GM12878 (cell line): Measurements from ENCODE around the gene TRHDE. TPM values are rescaled to one million over a fixed set of nuclear protein-coding genes. Genes with fewer than 3 reads are reported as not detected.

Source experiments
- ATAC-seq: fragments of 200-7000 bp; cut with Tn5 transposase; 3 replicates; pipeline ENCODE4 v1.9.1; 2020; ENCODE audit warnings: mild to moderate bottlenecking, moderate library complexity
- BruUV-seq: library from RNA; stranded (reverse); fragments of 400-500 nt; replicated peaks from 2 replicates; lab custom pipeline; 2021; lab: Mats Ljungman, UMichigan
- CTCF ChIA-PET: fragments of 300-600 bp; sonication (Branson Sonifier 250); formaldehyde crosslinking; extraction: SDS; loops from one replicate; lab custom pipeline; 2021; ENCODE audit warnings: inconsistent platforms; lab: Yijun Ruan, JAX
- POLR2A ChIA-PET: fragments of 350-600 bp; formaldehyde crosslinking; extraction: SDS; loops from one replicate; lab custom pipeline; 2021; ENCODE audit warnings: inconsistent platforms; lab: Charles Lee
- RAD21 ChIA-PET: fragments of 300-600 bp; sonication (Branson Sonifier 250); formaldehyde crosslinking; loops from one replicate; lab custom pipeline; 2023; ENCODE audit warnings: antibody characterized with exemption; ENCODE audit not compliant: unreplicated experiment; lab: Charles Lee
- SMC1A ChIA-PET: fragments of 300-600 bp; sonication (Branson Sonifier 250); formaldehyde crosslinking; loops from one replicate; lab custom pipeline; 2023; ENCODE audit not compliant: unreplicated experiment, uncharacterized antibody; lab: Charles Lee
- DNase-seq: peaks from one replicate; pipeline ENCODE4 v3.0.0-alpha.2; 2011; ENCODE audit warnings: low read depth, low spot score
- FAIRE-seq: peaks from 3 replicates; lab custom pipeline; 2011; peaks lifted over from hg19 to GRCh38; lab: Jason Lieb, UNC
- H2AFZ ChIP-seq: 2 replicates; pipeline ENCODE4 v1.6.0; 2011; ENCODE audit warnings: low read depth, low read length, control low read depth; ENCODE audit not compliant: control insufficient read depth
- H3K27ac ChIP-seq: 2 replicates; pipeline ENCODE4 v1.5.1; 2011; ENCODE audit warnings: control low read depth; ENCODE audit not compliant: control insufficient read depth, insufficient read depth
- H3K27me3 ChIP-seq, 2 experiments: replicated peaks in 1 of 2; 2 replicates each; pipeline versions ENCODE4 v1.6.0 to v1.6.1; 2011; ENCODE audit warnings: low read length in 1 of 2; ENCODE audit not compliant: control insufficient read depth in 2 of 2, insufficient read depth in 2 of 2
- H3K36me3 ChIP-seq, 2 experiments: 2 replicates each; pipeline ENCODE4 v1.5.1; 2011; ENCODE audit warnings: low read length in 1 of 2; ENCODE audit not compliant: control insufficient read depth in 2 of 2, insufficient read depth in 2 of 2
- H3K4me1 ChIP-seq: 2 replicates; pipeline ENCODE4 v1.6.1; 2011; ENCODE audit warnings: mild to moderate bottlenecking, low read length, moderate library complexity, mixed read lengths; ENCODE audit not compliant: control insufficient read depth, insufficient read depth
- H3K4me2 ChIP-seq: 2 replicates; pipeline ENCODE4 v1.6.0; 2011; ENCODE audit warnings: control low read depth; ENCODE audit not compliant: control insufficient read depth, insufficient read depth
- H3K4me3 ChIP-seq: fragments of 200-600 bp; sonication (generic); 2 replicates; pipeline ENCODE4 v1.5.1; 2016
- H3K79me2 ChIP-seq: 2 replicates; pipeline ENCODE4 v1.6.0; 2011; ENCODE audit warnings: low read length; ENCODE audit not compliant: control insufficient read depth, insufficient read depth
- H3K9ac ChIP-seq: 2 replicates; pipeline ENCODE4 v1.8.0; 2011; ENCODE audit warnings: low read length, control low read depth, mixed read lengths; ENCODE audit not compliant: control insufficient read depth, insufficient read depth
- H3K9me3 ChIP-seq: replicated peaks from 3 replicates; pipeline ENCODE4 v1.5.1; 2011; ENCODE audit warnings: mild to moderate bottlenecking, low read length; ENCODE audit not compliant: control insufficient read depth, insufficient read depth
- H4K20me1 ChIP-seq: 2 replicates; pipeline ENCODE4 v1.6.0; 2011; ENCODE audit not compliant: control insufficient read depth, insufficient read depth
- CREB1 ChIP-seq: IDR thresholded peaks from 2 replicates; pipeline ENCODE4 v1.6.1; 2012; ENCODE audit warnings: low read depth, mild to moderate bottlenecking, inconsistent platforms
- NRF1 ChIP-seq: conservative IDR thresholded peaks from 2 replicates; pipeline ENCODE4 v1.6.1; 2011; ENCODE audit warnings: mild to moderate bottlenecking, low read depth, low read length, improper control_type of control experiment
- ZNF274 ChIP-seq: IDR thresholded peaks from one replicate; pipeline ENCODE4 v1.8.0; 2011; ENCODE audit not compliant: insufficient read length, insufficient read depth
- ZZZ3 ChIP-seq: IDR thresholded peaks from 2 replicates; pipeline ENCODE4 v1.6.1; 2011; ENCODE audit warnings: low read depth; ENCODE audit not compliant: control insufficient read depth, insufficient read length
- WGBS: methylation state at CpG from one replicate; pipeline ENCODE4 v1.1.6; 2016; ENCODE audit warnings: low lambda C conversion rate; ENCODE audit not compliant: insufficient replicate concordance, insufficient coverage; ENCODE audit errors: missing lambda C conversion rate; 5-methylcytosine and 5-hydroxymethylcytosine counted together
- in situ Hi-C: fragments of 300-500 bp; cut with MboI; formaldehyde crosslinking; loops from 9 replicates; pipeline ENCODE4 v1.14.3; 2018; ENCODE audit warnings: mixed read lengths
- intact Hi-C: fragments of 100-400 bp; cut with micrococcal nuclease; formaldehyde crosslinking; loops from one replicate; pipeline ENCODE4 v1.14.2; 2022; ENCODE audit not compliant: unreplicated experiment
- polyA plus RNA-seq, 11 experiments: library from polyadenylated mRNA; depleted of rRNA in 4 of 11; unstranded in 6 of 11; stranded (reverse) in 5 of 11; fragments of >200 nt; fragmentation: Nextera tagmentation in 4 of 11; fragmentation: Illumina TruSeq in 1 of 11; extraction: Ambion mirVana in 4 of 11; extraction: Trizol in 1 of 11; gene quantifications; 1 replicate in 1 of 11; 2 replicates in 10 of 11; pipeline versions ENCODE4 v1.2.1 to v1.2.3, GENCODE V29; 2011 to 2016; ENCODE audit warnings: inconsistent platforms in 2 of 11, missing spikeins in 2 of 11, low read depth in 1 of 11
- total RNA-seq, 4 experiments: library from RNA; depleted of rRNA in 3 of 4; stranded (reverse); fragments of >200 nt in 3 of 4; fragmentation: Illumina TruSeq in 1 of 4; extraction: Trizol in 1 of 4; gene quantifications; 2 replicates each; pipeline versions ENCODE4 v1.2.1 to v1.2.3, GENCODE V29; 2013 to 2021
- TF ChIP-seq, protein P1 (sequence below): IDR thresholded peaks from 2 replicates; pipeline ENCODE4 v1.6.1; 2012; ENCODE audit warnings: improper control_type of control experiment, low read depth, low read length; ENCODE audit not compliant: insufficient replicate concordance
- TF ChIP-seq, protein P2 (sequence below): fragments of 450-650 bp; IDR thresholded peaks from 2 replicates; pipeline ENCODE4 v1.6.1; 2017; ENCODE audit warnings: antibody characterized with exemption, mild to moderate bottlenecking, moderate library complexity

The TRHDE gene
- total and polyA plus RNA-seq, 10 of the 15 experiments (the other 5 are each of a cell fraction or from before 2014, with no cell fraction given), result not detected

DNA sequence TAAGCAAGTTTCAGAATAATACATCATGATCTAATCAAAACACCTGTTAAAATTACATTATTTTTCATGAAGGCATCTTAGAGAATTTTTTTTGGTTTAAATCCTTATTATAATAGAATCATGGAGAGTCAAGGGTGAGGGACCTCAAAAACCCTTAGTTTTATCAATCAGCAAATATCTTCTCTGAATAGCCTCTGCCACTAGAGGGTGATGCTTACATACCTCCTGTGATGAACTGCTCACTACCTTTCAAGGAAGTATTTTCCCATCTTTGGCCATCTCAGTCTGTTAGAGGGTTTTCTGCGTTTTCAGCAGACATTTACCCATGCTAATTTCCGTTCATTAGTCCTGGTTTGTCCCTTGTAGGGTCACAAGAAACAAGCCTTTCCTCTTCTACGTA lies 200.2 kb downstream of the TRHDE start:
- Histone ChIP-seq H3K9ac (no peak overlapping the region), H3K4me3 (no peak overlapping the region), H3K4me1 (no peaks in the 10 kb centered on the region), H3K36me3 (no peaks in the 10 kb centered on the region), H3K9me3 (no peaks in the 10 kb centered on the region), H2AFZ (no peak overlapping the region), H3K27me3 (no peaks in the 10 kb centered on the region), H3K27ac (no peak overlapping the region), H4K20me1 (no peaks in the 10 kb centered on the region), H3K79me2 (no peaks in the 10 kb centered on the region), H3K4me2 (no peak overlapping the region)
- WGBS, result 10% methylated on average over 3 of the region's 3 CpGs
- ChIA-PET POLR2A (no interaction called here), SMC1A (interaction anchor here (0.5 kb wide), 1 partner anchor 1321 kb away, joined by 5 read pairs; no protein-coding TSS in a partner anchor), RAD21 (no interaction called here), CTCF (interaction anchor here (0.7 kb wide), 1 partner anchor 757 kb away, joined by 3 read pairs; no protein-coding TSS in a partner anchor)
- in situ Hi-C loops (no loop called here), intact Hi-C loops (no loop called here)
- ATAC-seq (no peak), DNase-seq (no peak), FAIRE-seq (no peak)
- TF ChIP-seq NRF1, result no peak
- no peak for TF ChIP-seq ZZZ3
- no peak for TF ChIP-seq ZNF274
- TF ChIP-seq CREB1, result no peak
- TF ChIP-seq, protein P1, sequence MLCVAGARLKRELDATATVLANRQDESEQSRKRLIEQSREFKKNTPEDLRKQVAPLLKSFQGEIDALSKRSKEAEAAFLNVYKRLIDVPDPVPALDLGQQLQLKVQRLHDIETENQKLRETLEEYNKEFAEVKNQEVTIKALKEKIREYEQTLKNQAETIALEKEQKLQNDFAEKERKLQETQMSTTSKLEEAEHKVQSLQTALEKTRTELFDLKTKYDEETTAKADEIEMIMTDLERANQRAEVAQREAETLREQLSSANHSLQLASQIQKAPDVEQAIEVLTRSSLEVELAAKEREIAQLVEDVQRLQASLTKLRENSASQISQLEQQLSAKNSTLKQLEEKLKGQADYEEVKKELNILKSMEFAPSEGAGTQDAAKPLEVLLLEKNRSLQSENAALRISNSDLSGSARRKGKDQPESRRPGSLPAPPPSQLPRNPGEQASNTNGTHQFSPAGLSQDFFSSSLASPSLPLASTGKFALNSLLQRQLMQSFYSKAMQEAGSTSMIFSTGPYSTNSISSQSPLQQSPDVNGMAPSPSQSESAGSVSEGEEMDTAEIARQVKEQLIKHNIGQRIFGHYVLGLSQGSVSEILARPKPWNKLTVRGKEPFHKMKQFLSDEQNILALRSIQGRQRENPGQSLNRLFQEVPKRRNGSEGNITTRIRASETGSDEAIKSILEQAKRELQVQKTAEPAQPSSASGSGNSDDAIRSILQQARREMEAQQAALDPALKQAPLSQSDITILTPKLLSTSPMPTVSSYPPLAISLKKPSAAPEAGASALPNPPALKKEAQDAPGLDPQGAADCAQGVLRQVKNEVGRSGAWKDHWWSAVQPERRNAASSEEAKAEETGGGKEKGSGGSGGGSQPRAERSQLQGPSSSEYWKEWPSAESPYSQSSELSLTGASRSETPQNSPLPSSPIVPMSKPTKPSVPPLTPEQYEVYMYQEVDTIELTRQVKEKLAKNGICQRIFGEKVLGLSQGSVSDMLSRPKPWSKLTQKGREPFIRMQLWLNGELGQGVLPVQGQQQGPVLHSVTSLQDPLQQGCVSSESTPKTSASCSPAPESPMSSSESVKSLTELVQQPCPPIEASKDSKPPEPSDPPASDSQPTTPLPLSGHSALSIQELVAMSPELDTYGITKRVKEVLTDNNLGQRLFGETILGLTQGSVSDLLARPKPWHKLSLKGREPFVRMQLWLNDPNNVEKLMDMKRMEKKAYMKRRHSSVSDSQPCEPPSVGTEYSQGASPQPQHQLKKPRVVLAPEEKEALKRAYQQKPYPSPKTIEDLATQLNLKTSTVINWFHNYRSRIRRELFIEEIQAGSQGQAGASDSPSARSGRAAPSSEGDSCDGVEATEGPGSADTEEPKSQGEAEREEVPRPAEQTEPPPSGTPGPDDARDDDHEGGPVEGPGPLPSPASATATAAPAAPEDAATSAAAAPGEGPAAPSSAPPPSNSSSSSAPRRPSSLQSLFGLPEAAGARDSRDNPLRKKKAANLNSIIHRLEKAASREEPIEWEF, result no peak
- TF ChIP-seq, protein P2, sequence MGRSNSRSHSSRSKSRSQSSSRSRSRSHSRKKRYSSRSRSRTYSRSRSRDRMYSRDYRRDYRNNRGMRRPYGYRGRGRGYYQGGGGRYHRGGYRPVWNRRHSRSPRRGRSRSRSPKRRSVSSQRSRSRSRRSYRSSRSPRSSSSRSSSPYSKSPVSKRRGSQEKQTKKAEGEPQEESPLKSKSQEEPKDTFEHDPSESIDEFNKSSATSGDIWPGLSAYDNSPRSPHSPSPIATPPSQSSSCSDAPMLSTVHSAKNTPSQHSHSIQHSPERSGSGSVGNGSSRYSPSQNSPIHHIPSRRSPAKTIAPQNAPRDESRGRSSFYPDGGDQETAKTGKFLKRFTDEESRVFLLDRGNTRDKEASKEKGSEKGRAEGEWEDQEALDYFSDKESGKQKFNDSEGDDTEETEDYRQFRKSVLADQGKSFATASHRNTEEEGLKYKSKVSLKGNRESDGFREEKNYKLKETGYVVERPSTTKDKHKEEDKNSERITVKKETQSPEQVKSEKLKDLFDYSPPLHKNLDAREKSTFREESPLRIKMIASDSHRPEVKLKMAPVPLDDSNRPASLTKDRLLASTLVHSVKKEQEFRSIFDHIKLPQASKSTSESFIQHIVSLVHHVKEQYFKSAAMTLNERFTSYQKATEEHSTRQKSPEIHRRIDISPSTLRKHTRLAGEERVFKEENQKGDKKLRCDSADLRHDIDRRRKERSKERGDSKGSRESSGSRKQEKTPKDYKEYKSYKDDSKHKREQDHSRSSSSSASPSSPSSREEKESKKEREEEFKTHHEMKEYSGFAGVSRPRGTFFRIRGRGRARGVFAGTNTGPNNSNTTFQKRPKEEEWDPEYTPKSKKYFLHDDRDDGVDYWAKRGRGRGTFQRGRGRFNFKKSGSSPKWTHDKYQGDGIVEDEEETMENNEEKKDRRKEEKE, result no peak
- BruUV-seq, result no TSS peak
